Ureter (tissue), 1 donor: ENCODE measurements around the gene SLC25A25. TPM values are rescaled to one million over a fixed set of nuclear protein-coding genes. Genes with fewer than 3 reads are reported as not detected.
"Not testable (repeated sequence)": the region's sequence is repeated elsewhere in the genome, so short reads cannot be mapped to it uniquely, and the experiment has no call there.

Experiments used
- DNase-seq: peaks from one replicate; pipeline ENCODE4 v3.0.0-alpha.2; 2020; ENCODE audit warnings: low spot score
- total RNA-seq: library from RNA; stranded (reverse); gene quantifications from one replicate; pipeline ENCODE4 v1.2.4, GENCODE V29; 2023
- donor health status: DM: yes; HTN: yes; CAD: no.

SLC25A25 gene
- total RNA-seq, 1 donor from 2014 or later = 21.7 TPM

DNA sequence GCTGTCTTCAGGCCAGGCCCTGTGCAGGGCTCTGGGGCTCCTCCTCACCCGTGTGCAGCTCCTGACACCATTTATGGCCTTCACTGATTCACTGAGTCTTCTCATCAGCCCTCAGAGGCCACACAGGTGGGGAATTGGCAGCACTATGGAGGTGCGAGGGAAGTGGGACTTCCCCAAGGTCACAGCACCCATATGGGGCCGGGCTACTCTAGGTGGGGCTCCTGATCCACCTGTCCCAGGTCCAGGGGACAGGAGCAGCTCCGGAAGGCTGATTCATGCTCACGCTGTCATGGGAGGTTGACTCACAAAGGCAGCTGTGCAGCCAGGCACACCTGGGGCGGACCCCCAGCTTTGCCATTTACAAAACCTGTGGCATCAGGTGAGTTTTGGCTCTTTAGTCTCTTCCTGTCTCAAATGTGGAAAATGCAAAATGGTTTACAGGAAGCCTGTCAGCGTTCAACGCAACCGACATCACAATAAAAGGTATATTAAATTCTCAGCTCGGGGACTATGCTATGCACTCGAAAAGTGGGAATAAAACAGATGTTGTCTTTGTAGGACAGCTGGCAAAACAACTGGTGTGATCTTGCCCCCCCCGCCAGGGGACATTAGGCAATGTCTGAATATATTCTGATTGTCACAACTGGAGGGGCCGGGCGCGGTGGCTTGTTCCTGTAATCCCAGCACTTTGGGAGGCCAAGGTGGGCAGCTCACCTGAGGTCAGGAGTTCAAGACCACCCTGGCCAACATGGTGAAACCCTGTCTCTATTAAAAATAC, 15.9 kb upstream of the SLC25A25 start:
- no peak for DNase-seq

DNA sequence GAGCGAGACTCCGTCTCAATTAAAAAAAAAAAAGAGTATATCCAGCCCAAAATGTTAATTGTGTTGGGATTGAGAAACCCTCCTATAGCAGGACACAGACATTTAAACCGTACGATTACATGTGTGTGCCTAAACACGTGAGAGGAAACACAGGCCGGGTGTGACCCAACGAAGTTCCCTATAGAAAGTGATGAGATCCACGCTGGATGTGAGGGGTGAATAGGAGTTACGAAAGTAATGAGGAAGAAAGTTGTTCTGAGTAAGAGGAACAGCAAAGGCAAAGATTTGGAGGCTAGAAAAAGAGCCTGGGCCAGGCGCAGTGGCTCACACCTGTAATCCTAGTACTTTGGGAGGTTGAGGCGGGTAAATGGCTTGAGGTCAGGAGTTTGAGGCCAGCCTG, 14.5 kb upstream of the SLC25A25 start:
- no peak for DNase-seq

DNA sequence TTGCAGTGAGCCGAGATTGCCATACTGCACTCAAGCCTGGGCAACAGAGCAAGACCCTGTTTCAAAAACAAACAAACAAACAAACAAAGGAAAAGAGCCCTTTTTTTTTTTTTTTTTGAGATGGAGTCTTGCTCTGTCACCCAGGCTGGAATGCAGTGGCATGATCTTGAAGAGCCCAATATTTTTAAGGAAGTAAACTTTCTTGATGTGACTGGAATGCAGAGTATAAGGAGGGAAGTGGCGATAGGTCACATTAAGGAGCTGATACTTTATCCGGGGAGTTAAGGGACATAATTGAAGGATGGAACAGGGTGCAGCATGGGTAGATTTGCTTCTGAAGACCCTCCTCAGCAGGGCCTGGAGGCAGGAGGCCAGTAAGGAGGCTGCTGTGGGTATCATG, 13.9 kb upstream of the SLC25A25 start:
- DNase-seq = no peak

DNA sequence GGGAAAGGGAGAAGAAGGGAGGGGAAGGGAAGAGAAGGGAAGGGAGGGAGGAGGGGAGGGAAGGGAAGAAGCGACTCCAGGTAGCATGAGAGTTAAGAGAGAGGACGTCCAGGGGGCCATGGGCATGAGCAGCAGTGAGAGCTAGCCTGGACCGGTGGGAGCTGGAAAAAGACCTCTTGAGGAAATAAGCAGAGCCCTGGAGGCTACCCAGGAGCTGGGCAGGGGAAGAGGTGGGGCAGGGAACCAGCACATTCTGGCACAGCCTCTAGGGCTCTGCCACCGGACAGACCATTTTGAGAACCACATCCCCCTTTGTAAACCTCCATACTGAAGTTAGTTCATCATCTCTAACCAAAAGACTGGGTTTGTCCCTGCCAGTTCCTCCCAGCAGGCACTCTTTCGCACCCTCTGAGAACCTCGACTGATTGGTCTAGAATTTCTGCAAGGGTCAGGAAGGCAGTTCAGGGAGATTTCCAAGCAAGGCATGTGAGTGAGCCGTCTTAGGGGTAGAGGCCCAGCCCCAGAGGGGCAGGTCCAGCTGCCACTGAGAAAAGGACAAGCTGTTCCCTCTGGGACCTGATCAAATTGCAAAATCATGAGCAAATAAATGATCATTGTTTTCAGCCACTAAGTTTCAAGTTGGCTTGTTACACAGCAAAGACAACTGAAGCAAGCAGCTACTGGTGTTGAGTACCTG, 12.5 kb upstream of the SLC25A25 start:
- DNase-seq = no peak

DNA sequence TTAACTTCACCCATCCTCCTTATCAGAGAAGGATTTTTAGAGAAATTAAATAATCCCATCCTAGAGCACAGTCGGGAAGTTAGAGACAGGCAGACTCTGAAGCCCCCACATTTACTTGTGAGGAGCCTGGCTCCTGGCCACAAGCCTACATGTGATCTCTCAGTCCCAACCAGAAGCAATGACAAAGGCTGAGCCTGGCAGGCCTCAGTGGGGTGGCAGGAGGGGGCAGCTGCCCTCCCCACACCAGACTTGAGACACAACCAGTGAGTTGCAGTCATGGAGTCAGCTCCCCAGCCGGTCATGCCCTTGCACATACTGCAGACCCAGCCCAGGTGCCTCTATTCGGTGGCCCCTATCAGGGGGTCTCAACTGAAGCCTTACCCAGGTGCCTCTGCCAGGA, 11.9 kb upstream of the SLC25A25 start:
- no peak for DNase-seq

DNA sequence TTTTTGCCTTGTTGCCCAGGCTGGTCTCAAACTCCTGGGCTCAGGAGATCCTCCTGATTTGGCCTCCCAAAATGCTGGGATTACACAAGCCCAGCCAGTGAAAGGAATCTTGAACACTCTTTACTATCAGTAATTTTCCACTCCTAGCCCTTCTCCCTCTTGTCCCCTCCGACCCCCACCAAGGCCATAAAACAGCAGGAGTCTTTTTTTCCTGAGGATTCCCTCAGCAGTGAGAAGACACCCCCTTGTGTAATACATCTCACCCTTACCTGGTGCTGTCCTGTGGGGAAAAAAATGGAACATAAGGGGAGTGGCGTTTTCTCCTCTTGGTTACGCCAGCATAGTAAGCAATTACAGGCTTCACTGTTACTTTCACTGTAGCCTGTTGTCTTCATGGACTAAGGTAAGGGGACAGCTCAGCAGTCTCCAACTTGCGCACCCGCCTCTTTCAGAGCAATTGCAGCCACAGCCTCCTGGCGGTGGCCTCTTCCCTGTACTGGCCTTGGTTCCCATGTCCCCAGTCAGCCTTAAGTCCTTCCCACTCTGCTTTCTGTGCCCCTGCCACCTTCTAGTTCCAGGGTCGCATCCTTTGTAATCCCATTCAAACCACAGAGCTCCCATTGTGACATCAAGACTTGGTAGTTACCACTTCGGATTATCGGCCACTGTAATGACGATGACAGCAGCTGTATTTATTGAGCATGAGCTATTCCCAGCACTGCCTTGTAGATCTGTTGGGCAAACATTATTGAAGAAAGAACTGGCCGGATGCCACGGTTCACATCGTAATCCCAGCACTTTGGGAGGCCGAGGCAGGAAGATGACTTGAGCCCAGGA, 10.9 kb upstream of the SLC25A25 start:
- no peak for DNase-seq

DNA sequence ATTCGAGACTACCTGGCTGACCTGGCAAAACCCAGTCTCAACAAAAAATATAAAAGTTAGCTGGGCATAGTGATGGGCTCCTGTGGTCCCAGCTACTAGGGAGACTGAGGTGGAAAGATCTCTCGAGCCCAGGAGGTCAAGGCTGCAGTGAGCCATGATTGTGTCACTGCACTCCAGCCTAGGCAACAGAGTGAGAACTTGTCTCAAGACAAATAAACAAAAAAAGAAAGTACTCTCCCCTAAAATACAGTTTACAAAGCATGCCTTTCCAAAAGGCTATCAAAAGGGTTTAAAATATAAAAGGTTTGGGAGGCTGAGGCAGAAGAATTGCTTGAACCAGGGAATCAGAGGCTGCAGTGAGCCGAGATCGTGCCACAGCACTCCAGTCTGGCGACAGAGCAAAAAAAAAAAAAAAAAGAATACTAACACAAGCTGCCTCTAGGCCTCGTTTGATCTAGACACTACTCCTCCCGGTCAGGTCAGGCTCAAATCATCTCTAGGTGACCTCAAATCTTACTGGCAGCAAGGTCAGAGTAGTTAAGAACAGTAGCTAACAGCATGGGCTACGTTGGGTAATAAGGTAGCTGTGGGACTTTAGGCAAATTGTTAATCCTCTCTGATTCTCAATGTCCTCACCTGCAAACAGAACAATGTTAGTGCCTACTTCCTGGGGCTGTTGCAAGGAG, 10.2 kb upstream of the SLC25A25 start:
- no peak for DNase-seq

DNA sequence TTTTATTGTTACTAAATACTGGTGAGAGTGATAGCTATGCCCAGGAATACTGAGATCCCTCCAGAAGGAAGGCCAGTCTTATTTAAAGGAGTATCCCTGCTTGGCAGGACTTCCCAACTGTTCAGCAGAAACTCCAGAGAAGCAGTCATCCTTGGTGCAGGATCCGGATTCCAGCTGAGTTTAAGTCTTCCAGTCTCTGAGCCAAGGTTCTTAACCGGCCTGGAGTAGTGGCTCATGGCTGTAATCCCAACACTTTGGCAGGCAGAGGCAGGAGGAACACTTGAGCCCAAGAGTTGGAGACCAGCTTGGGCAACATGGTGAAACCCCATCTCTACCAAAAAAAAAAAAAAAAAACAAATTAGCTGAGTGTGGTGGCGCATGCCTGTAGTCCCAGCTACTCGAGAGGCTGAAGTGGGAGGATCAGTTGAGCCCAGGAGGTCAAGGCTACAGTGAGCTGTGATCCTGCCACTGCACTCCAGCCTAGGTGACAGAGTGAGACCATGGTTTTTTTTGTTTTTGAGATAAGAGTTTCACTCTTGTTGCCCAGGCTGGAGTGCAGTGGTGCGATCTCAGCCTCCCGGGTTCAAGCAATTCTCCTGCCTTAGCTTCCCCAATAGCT, 8.6 kb upstream of the SLC25A25 start:
- DNase-seq = no peak

DNA sequence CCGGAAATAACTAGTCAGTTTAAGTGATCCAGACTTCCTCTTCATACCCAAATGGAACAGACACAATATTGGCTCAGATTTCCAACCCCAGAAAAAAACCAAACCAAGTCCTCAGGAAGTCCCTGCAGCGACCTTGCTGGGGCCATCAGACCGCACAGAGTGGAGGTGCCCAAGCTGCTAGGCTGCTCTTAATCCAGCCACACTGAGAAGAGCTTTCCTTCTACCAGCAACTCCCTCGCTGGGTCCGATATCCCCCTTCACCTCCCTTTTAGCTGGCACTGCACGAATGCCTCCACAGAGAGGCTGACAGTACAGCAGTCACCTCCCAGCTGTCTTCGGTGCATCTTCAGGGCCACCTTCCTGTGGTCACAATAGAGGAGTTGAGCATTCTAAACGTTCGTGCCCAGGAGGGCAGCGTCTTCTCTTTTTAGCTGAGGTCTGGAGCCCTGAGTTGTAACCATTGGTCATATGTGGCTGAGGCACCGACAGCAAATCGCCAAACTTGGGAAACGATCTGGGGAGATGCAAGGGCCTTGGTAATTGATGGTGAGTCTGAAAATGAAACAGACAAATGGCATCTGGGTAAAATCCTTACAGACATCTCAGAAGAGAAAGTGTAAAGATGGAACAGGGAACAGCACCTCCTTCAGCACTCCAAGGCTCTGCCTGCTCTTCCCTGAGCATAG, 6.6 kb upstream of the SLC25A25 start:
- DNase-seq = no peak

DNA sequence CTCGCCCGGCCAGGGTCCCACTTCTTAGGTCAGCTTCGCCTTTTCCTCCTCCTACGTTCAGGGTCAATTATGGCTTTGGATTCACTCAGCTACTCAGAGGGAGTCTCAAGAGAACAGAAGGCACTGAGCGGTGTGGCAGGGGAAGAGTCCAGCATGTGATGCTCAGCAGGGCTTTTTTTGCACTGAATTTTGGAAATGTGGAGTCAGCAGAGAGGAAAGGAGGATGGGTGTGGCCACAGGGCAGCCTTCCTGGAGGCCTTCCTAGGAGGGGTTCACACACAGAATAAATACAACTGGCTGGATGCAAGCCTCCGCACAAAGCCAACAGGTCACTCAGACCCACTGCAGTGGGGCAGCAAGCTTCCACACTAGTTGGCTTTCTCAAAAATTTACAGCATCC, 5.8 kb upstream of the SLC25A25 start:
- no peak for DNase-seq

DNA sequence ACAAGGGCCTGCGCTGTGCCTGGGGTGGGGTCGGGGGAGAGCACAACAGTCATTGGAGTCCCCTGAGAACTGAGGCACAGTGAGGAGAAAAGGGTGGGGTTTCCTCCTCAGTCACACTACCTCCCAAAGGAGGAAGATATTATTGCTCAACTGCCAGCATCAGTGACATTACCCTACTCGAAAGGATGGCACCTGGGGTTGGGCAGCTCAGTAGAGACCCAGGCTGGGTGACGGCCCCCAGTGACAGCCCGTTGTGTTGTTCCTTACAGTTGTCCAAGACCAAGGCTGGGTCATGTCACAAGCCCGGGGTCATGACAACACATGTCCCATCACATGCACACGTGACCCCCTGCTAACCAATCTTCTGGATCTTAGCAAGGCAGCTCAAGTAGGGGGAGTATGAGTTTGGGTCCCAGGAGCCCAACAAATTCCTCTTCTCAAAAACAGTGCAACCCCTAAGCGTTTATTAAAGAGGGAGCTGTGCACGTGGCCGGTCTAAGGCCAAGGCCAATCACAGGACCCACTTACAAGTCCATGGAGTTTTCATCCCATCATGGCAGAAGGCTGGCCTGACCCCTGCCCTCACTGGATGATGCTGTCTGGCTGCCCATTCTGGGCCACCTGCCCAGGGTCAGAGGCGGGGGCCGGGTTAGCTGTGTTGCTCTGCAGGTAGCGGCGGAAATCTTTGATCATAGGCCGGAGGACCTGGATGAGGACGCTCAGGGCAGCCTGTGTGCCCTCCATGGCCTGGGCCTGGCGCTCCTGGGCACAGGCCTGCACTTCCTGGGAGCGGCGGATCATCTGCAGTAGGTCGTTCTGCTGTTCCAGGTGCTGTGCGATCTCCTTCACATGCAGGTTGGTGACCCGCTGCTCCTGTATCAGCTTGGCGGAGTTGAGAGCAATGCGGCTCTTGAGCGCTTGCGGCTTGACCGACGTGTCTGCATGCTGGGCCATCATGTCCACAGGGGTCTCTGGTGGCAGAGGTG, 4.9 kb upstream of the SLC25A25 start:
- DNase-seq = no peak

DNA sequence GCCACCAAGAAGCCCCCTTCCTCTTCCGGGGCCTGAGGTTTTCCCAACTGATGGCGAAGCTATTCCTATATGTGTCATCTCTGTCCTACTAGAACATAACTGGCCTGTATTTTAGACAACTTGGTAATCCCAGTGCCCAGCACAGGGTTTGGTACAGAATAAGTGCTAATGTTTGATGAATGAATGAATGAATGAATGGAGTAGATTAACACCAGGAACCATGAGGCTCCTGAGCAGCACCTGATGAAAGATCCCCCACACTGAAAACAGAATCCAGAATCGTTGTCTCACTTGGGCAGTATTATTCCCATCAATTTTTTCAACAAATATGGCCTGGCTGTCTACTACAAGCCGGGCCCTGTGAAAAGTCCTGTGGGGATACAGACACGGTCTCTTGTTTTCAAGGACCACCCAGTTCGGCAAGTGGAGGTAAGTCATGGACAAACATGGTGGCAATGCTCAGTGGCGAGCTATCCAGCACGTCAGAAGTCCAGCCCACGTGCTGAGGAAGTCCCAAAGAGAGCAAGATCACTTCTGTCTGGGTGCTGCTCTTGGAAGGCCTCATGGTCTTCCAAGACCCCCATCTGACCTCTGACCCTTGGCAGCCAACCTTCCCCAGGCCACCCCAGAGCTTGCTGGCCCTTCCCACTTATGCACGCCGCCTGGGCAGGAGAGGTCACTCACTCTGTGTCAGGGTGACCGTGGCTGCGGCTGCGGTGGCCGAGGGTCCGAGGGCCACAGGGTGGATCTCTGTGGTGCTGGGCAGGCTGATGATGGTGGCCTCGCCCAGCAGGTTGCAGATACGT, 1.9 kb upstream of the SLC25A25 start:
- peak; percentile 67 for DNase-seq

DNA sequence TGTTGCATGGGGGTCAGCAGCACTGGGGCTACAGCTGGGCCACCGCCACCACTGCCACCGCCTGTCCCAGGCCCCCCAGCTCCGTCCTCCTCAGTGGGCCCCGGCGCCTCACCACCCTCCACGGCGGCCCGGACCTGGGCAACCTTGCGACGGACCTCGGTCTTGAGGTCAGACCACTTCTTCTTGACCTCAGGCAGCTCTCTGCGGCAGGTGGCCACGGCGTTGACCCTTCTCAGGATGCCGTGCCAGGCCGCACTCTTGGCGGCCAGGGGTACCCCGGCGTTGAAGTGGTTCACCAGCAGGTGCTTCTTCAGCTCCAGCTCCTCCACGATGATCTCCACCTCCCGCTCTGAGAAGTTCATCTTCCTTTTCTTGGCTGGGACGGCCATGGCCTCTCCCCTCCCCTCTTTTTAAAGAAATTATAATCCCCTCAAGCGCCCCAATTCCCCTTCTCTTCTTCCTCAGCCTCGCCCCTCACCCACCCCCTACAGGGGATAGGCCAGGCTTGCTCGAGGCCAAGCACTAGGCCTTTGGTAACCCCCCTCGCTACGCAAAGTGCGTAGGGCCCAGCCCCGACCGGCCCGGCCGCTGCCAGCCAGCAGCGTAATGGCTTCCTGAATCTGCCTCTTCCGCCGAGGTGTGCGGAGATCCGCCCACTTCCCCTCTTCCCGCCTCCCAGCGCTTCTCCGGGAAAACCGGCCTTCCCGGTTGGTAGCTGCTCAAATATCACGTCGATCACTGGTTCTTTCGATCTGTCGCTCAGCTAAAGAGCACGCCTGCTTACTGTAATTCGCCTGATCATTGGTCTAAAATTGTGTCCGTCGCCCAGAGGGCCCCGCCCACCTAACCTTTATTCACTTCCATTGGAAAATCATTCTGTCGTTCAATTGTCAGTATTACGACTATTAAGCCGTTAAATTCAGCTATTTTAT, 1.1 kb upstream of the SLC25A25 start, which contains the start of gene NAIF1:
Gene NAIF1, minus strand, starts transcription at position 608 of the 932 bp plus-strand sequence. Its CDS starts 219 bp downstream, at position 389.
- DNase-seq = peak; percentile 98

DNA sequence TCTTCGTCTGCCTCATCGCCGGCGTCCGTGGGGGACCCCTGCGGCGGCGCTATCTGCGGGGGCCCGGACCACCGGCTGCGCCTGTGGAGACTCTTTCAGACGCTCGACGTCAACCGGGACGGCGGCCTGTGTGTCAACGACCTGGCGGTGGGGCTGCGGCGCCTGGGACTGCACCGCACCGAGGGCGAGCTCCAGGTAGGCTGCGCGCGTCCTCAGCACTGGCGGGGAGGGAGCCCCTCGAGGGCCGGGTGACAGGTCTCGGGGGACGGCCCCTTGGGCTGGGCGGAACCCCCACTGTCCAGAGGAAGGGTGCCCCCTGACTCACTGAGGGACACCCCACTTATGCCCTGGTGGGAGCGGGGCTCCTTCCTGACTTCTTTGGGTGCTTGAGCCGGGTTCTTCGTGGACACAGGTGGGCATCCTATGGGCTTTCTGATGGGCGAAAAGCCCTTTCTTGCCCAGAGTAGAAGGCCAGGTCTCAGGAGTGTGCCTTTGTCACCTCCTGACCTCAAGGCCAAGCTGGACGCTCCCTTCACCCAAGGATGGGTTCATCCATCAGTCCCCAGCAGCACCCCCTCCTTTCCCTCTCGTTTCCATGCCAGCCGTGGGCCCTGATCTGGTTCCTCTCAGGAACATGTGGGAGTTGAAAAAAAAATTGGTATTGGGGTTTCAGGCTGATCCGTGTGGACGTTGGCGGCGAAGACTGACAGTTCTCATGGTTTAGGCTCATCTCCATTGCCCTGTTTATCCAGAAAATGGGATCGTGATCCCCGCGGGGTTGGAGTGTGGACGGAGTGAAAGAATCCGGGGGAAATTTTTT, 564 bp downstream of the SLC25A25 start:
- no peak for DNase-seq

DNA sequence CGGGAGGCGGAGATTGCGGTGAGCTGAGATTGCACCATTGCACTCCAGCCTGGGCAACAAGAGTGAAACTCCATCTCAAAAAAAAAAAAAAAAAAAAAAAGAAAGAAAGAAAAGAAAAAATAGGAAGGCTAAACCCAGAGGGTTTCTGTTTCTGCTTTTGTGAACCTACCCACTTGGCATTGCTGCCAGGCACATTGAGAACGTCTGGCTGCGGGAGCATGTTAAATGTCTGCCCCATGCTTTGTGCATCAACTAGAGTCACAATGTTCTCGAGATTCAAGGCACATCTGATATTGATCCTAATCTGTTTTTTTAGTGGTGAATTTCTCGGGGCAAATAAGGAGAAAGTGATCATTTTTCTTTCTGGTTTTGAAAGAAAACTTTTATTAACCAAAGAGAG, 2.8 kb downstream of the SLC25A25 start:
- no peak for DNase-seq

DNA sequence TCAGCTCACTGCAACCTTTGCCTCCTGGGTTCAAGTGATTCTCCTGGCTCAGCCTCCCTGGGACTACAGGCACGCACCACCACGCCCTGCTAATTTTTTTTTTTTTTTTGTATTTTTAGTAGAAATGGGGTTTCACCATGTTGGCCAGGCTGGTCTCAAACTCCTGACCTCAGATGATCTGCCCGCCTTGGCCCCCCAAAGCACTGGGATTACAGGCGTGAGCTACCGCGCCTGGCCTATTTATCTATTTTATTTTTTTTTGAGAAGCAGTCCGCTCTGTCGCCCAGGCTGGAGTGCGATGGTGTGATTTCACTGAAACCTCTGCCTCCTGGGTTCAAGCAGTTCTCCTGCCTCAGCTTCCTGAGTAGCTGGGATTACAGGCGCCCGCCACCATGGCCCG, 3.4 kb downstream of the SLC25A25 start:
- DNase-seq = not testable (repeated sequence)
